Activated T-helper 1 cell treated with anti-CD3 and anti-CD28 coated beads, Interleukin-2, amount 50 U/mL, for 16 hours (primary cell): Measurements from ENCODE around the gene NOP16.
"Not testable (repeated sequence)": the region's sequence is repeated elsewhere in the genome, so short reads cannot be mapped to it uniquely, and the experiment has no call there.

Experiments
- DNase-seq, 2 donors: peaks; one replicate each; pipeline ENCODE4 v3.0.0-alpha.2; 2020; ENCODE audit warnings: low read depth in 1 of 2, low spot score in 1 of 2

The NOP16 gene

DNA sequence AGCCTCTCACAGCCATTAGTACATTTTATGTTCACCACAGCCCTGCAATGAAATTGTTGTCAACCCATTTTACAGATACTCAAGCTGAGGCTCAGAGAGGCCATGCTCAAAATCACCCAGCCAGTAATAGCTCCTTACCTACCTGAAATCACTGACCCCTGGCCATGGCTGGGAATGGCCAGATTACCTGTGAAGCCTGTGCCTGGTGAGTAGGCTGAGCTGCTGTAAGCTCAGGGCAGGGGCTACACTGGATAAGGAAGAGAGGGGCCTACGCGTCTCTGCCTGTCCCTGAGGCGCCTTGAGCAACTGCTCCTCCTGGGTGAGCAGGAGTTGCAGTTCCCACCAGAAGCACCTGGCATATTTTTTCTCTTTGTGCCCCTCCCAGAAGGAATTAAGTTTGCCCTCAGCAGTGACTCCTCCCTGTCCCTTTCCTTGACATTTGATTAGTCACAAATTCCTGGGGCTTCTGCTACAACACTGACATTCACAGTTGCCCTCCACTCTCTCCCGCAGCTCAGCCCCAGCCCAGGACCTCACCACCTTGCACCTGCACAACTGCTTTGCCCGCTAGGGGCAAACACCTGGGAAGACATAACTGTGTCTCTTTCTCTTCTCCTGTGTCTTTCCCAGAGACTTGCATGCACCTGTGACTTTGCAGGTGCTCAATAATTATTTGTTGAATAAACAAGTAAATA, 22.2 kb upstream of the NOP16 start:
- no peak for DNase-seq

DNA sequence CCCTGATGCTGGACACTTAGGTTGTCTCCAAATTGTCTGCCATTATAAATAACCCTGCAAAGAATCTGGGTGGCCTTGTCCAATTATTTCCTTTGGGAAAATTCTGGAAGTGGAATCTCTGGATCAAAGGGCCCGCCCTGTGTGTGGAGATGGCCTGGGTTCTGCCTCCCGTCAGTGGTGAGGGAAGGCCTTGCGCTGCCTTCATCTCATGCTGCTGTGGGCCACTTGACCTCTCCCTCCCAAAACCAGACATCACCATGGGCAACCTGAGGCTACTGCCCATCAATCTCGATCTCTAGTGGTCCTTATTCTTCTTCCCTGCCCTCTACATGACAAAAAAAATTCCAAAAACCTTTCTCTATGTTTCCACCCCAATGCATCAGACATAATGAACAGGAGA, 21.4 kb upstream of the NOP16 start:
- no peak for DNase-seq

DNA sequence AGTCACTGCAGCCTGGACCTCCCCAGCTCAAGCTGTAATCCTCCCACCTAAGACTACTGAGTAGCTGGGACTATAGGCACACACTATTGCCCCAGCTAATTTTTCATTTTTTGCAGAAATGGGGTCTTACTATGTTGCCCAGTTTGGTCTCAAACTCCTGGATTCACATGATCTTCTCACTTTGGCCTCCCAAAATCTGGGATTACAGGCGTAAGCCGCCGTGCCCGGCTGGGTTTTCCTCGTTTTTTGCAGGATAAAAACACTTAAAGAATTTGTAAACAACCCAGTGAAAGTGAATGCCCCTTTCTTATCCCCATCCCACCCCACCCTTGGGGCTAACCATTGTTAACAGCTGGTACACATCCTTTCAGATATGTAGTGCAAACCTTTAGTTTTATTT, 20.2 kb upstream of the NOP16 start:
- DNase-seq, result no peak

GRCh38 chr5:176408252-176408573, 19.8 kb upstream of the NOP16 start:
- not testable (repeated sequence) for DNase-seq

GRCh38 chr5:176407456-176408251, 19.3 kb upstream of the NOP16 start:
- DNase-seq, result no peak

DNA sequence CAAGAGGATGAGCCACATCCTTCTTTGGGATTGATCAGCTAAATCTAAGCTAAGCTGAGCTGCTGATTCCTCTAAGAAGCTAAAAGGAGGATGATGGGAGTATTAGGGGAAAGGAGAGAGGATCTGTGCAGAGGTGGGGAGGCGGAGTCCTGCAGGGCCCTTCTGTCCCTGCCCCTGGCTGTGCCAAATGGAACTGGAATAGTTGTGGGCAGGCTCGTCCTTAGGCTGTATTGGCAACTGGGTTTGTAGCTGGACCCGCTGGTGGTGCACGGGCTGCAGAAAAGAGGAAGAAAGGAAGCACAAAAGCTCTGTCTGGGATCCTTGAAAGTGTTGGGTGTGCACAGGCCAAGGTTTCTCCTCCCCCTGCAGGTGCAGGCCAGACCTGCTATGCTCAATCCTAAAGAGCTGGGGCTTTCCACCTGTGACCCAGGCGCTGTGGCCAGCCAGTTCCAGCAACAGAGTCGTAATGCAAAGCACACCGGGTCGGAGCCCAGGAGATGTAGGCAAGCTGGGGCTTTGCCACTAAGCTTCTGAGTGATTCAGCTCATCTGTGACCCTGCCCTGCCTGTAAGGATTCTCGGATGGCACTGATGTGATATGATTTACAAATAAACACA, 18.1 kb upstream of the NOP16 start:
- no peak for DNase-seq

GRCh38 chr5:176405656-176406435, 17.4 kb upstream of the NOP16 start:
- DNase-seq, result no peak

GRCh38 chr5:176401281-176402205, 13.1 kb upstream of the NOP16 start:
- DNase-seq, result no peak

- no peak for DNase-seq
Observed at GRCh38 chr5:176400382-176401156, 12.2 kb upstream of the NOP16 start.

DNA sequence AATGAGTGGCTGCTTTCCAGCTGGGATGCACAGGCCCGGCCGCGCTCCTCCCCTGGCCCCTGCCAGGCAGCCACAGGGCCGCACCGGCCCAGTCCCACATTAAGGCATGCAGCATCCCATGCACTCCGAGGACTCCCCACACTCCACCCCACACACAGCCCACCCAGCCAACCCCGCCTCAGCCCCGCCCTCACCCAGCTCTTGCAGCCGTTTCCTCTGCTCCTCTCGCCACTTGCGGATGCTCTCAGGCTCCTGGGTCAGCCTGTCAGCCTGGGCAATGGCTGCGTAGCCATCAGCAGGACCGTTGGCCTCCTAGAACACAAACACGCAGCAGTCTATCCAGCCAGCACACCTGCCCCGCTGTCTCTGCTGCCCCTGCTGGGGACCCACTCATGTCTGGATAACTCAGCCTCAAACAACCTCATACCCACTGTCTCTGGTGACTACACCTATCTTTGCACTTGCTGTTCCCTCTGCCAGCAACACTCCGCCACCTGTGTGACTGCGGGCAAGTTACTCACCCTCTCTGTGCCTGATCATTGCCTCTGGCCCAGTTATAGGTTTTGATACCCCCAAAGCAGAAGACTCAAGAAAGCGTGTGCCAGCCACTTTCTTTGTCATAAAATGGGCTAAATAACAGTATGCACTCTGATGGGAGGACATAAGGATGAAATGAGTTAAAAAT, 9.5 kb upstream of the NOP16 start:
- DNase-seq, result no peak

- no peak for DNase-seq
Observed at GRCh38 chr5:176396330-176396729, 7.9 kb upstream of the NOP16 start.

DNA sequence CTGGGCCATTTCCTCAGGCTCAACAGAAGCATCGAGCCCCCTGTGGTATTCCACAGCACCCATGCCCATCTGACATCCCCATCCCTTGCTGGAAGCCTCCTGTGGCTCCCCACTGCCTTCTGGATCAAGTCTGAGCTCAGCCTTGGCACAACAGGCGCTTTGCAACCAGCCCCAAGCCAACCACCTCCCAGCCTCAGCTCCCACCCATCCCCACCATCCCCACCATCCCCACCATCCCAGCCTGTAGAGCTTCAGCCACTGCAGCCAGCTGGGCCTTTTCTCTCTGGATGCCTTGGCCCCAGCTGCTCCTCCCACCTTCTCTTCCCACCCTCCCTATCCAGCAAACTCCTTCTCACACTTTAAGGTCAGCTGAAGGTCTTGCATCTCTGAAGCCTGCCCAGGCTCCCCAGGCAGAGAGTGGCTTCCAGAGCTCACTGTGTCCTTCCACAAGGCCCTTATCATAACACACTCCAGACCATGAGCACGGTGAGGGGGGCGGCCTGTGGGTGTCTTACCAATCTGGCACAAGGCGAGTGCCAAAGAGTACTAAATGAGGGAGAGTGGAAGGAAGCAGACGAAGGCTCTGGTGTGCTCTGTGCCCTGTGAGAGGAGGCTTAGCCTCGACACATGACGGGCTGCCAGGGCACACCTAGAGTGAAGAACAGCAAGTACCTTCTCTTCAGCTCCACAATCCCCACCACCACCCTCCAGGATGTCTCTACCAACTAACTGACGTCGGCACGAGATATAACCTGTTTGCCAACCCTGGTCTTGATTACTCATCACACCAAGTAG, 6.7 kb upstream of the NOP16 start:
- DNase-seq, result no peak

GRCh38 chr5:176394096-176394495, 5.7 kb upstream of the NOP16 start:
- no peak for DNase-seq

- DNase-seq, result no peak
Observed at GRCh38 chr5:176392526-176392925, 4.1 kb upstream of the NOP16 start.

GRCh38 chr5:176391999-176392398, 3.6 kb upstream of the NOP16 start:
- DNase-seq, result no peak

DNA sequence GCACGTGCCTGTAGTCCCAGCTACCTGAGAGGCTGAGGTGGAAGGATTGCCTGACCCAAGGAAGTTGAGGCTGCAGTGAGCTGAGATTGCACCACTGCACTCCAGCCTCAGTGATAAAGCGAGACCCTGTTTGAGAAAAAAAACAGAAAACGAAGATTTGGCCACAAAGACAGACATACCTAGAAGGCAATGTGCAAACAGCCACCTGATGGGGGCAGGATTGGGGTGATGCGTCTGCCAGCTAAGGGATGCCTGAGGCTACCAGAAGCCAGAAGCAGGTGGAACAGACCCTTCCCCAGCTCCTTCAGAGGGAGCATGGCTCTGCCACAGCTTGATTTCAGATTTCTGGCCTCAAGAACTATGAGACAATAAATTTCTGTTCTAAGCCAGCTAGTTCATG, 3.1 kb upstream of the NOP16 start:
- DNase-seq, result no peak

DNA sequence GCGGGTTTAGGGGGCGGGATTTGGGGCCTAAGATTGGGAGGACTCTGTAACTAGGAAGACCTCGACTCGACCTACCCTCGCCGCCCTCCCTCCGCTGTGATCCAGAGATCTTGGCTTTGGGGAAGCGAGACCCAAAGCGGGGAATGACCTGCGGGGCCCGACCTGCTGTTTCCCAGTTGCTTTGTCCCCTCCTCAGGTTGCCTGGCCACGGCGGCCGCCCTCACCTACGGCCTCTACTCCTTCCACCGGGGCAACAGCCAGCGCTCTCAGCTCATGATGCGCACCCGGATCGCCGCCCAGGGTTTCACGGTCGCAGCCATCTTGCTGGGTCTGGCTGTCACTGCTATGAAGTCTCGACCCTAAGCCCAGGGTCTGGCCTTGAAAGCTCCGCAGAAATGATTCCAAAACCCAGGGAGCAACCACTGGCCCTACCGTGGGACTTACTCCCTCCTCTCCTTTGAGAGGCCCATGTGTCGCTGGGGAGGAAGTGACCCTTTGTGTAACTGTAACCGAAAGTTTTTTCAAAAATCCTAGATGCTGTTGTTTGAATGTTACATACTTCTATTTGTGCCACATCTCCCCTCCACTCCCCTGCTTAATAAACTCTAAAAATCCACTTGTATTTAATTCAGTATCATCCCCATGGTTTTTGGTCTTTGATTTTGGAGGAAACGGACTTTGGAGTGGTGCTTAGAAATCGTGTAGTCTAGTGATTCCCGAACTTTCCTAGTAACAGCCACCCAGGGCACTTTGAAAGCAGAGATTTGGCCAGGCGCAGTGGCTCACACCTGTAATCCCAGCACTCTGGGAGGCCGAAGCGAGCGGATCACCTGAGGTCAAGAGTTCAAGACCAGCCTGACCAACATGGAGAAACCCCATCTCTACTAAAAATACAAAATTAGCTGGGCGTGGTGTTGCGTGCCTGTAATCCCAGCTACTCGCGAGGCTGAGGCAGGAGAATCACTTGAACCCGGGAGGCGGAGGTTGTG, 1.0 kb upstream of the NOP16 start:
- DNase-seq, result no peak
